Measurements from ENCODE around the gene POLA2.
"Not testable (repeated sequence)": the region's sequence is repeated elsewhere in the genome, so short reads cannot be mapped to it uniquely, and the experiment has no call there.

POLA2 gene

GRCh38 chr11:65310215-65310614, 48.5 kb downstream of the POLA2 start:
- no peak for DNase-seq

DNA sequence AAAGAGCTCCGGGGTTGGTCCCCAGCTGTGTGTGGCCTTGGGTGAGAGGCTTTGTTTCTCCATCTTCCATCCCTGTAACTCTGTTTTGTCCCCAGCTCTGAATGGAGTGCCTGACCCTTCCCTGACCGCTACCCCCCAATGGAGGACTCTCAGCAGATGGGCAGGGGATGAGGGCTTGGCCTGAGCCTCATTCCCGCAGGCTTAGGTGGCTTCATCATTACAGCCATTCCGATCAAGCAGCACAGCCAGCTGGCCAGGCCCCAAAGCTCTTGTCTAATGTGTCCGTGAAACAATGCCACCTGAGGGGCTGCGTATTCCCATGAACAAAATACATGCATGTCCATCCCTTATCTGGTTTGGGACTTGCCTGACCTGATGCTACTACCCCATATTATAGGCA, 49.0 kb downstream of the POLA2 start:
- DNase-seq = no peak

DNA sequence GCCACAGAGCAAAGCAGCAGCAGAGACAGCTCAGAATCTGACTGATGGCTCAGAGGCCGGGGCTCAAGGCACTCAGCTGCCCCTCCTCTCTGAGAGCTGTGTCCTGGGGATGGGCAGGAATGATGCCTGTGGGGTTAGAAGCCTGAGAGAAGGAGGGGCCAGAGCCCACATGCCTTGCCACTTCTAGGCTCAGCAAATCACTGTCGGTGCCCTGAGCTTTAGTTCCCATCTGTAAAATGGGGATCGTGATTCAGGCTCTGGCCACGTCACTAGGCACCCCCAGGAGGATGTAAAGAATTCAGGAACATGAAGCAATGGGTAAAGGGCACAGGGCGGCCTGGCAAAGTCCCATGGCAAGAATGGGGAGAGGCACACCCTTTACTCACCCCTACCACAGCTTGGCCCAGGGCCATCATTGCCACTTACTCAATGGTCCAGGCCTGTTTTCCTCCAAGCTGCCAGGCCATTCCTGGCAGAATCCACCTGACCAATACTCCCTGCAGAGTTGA, 49.5 kb downstream of the POLA2 start:
- no peak for DNase-seq

DNA sequence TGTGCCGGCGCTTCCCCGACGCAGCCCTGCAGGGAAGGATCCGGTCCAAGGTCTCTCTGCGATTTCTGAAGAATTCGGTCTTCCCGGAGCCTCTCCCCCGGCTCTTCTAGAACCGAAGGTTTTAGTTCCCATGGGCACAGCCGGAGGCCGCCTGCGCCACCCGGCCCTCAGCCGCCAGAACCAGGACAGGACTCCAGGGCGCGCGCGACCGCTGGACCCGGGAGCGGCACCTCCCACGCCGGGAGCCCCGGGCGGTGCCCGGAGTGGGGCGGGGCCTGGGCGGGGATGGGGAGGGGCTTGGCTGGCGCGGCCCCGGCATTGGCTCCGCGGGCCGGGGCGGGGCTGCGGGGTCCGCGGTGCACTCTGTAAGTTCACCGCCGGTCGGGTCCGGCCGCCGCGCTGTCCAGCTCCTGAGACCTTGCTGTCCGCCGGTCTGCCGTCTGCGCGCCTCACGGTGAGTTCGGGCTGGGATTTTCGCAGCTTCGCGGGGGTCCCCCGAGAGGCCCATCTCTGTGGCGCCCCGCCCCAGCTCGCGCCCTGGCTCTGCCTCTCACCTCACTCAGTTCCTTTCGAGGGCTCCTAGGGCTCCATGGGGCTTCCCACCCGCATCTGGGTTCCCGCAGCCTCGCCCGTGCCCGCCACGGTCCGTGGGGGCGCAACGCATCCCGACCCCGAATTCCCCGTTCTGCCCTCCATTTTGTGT, 52.9 kb downstream of the POLA2 start, which contains the start of gene CDC42EP2:
CDC42EP2 (plus strand) TSS at position 366 of the 703 bp plus-strand sequence. CDS start 6,033 bp downstream, outside the sequence.
- peak; percentile 72 for DNase-seq

DNA sequence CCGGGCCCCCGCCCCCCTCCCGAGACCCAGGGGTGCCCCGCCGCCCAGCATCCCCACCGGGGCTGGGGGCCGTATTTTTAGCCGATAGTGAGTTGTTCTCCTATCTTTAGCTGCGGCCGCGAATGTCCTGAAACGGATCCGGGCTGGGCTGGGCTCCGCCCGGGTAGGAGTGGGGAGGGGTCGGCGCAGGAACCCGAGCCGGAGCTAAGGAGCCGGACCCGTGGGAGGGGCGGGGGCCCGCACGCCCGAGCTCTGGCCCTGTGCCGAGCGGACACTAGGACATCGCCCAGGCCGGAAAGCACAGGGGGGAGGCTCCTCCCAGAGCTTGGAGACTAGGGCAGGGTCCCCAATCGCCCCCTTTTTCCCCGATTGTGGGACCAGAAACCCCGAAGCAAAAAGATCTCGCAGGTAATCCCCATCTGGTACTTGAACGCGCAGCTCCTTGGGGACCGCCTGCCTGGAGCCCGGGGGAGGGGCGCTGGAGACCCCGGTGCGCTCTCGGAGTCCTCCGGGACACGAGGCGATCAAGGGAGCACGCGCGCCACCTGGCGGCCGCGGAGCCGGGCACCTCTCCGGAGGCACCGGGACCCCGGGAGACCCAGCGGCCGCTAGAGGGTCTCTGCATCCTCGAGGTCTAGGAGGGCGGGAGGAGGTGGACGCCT, 53.6 kb downstream of the POLA2 start:
- peak; percentile 88 for DNase-seq

DNA sequence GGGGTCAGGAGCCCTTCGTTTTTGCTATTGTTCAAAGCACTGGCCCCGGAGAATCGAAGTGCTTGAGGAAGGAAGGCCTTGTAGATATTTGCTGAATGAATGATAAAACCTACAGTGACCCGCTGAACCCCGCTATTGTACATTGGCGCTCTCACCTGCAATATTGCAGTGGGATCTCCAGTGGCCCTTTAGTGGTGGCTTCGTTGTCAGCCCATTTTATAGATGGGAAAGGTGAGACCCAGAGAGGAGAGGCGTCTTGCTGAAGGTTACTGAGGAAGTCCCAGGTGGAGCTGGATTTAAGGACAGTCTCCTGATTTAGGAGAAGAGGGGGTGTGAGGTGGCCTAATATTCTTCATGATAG, 54.1 kb downstream of the POLA2 start:
- DNase-seq = no peak

DNA sequence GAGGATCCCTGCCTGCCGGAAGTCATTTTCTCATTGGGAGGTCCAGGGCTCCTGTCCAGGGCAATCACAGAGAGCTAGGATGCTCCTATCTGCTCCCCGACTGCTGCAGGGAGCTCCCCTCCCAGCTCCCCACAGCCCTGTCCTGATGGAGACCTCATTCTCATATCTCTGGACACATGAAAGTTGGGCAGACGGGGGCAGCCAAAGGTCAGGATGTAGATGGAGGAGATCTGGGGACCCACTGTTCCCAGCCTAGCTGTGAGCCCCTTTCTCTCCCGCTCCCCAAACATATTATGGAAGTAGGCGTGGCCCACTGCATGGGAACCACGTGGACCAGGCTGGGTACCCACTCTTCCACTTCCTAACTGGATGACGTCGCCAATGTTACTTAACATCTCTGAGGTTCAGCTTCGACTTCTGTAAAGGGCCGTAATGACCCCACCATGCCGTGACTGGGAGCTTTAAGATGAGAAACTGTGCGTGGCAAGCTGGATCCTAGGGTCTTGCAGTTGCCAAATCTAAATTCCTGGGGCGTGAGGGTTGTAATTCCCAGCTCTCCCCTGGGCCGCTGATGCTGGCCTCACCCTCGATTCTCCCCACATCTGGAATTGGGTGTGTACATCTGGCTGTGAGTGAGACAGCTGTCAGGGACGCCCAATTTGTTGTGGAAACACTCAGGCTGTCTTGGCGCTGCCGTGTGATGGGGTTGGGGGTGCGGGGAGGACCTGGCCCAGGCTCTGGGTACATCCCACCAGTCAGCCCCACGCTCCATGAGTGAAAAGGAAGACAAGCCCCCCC, 54.7 kb downstream of the POLA2 start:
- no peak for DNase-seq

- DNase-seq = no peak
Measured at GRCh38 chr11:65317025-65317786, 55.4 kb downstream of the POLA2 start.

- no peak for DNase-seq
Measured at GRCh38 chr11:65320386-65321075, 58.8 kb downstream of the POLA2 start.

- no peak for DNase-seq
Measured at GRCh38 chr11:65321076-65321475, 59.3 kb downstream of the POLA2 start.

DNA sequence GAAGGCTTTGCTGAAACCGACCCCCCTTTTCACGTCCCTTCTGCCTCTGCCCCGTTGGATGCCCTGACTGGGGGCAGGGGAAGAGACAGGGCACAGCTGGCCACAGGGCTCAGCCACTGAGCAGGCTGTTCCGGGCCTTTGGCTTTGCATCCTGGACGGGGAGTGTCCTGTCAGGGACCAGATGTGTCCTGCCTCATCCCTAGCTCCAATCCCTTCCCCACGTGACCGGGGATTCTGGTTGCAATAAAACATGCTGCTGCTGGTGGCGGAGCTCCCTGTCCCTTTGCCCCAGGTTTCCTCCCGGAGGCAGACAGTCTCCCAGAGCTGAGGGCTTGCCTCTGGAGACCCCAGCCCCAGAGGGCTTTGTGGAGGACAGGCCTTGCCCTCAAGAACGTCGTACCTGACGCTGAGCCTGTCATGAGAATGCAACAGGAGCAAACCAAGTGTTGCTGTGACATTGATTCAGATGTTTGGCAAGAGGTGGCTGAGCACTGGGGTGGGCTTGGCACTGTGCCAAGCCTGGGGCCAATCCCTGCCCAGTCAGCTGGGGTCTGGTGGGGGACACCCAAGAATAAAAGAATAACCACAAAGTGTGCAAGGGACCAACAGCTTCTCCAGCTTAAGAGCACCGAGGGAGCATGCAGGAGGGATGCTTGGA, 60.2 kb downstream of the POLA2 start:
- DNase-seq = no peak

- no peak for DNase-seq
Measured at GRCh38 chr11:65323813-65324212, 62.1 kb downstream of the POLA2 start.

DNA sequence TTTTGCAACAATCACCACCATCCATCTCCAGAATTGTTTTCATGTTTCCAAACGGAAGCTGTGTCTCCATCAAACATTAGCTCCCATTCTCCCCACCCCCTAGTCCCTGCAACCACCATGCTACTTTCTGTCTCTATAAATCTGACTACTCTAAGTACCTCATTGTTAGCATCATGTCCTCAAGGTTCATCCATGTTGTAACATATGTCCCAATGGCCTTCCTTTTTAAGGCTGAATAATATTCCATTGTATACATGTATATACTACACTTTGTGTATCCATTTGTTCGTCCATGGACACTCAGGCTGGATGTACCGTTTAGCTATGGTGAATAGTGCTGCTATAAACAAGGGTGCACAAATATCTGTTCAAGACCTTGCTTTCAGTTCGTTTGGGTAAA, 63.7 kb downstream of the POLA2 start:
- DNase-seq = no peak

GRCh38 chr11:65327021-65327420, 65.3 kb downstream of the POLA2 start:
- no peak for DNase-seq

- DNase-seq = no peak
Measured at GRCh38 chr11:65329478-65329877, 67.7 kb downstream of the POLA2 start.

DNA sequence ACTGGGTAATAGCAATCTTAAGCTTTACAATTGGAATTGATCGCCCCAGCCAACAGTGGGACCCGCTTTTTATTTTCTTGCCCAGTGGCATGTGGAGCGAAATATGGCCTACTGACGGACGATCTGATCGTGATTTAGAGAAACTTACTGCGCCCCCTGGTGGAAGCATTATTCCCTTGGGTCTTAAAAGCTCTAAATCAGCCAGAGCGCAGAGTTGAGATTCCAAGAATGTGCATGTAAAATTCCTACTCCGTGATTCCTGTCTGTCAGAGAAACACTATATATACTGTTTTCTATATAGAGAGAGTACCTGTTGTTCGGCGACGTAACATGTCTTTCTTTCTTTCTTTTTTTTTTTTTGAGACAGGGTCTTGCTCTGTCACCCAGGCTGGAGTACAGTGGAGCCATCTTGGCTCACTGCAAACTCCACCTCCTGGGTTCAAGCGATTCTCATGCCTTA, 68.2 kb downstream of the POLA2 start:
- peak; percentile 79 for DNase-seq

DNA sequence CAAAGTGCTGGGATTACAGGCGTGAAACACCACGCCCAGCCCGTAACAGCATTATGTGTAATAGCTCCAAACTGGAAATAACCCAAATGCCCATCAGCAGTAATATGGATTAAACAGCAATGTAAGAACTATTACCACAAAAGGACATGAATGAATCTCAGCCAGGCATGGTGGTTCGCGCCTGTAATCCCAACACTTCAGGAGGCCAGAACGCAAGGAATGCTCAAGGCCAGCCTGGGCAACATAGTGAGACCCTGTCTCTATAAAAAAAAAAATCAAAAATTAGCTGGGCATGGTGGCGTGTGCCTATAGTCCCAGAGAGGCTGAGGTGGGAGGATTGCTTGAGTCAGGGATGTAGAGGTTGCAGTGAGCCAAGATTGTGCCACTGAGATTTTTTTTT, 68.8 kb downstream of the POLA2 start:
- no peak for DNase-seq

GRCh38 chr11:65332591-65332990, 70.8 kb downstream of the POLA2 start:
- DNase-seq = not testable (repeated sequence)

GRCh38 chr11:65334696-65335295, 73.0 kb downstream of the POLA2 start:
- no peak for DNase-seq

DNA sequence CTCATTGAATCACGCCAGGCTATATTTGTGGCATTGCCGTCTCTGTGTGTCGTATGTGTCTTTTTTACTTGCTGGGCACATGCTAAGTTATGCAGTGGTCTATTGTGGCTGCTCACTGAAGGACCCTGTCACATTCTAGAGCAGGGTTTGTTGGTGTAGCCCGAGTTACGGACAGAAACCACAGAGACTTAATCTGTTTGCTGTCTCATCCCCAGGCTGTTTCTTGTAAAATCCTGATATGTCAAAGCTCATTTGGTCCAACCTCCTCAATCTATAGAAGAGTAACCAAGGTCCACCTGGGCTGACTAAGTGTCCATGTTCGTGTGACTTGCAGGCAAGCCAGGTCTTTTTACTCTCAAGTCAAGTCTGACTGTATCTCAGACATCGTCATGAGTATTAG, 76.9 kb downstream of the POLA2 start:
- no peak for DNase-seq

- no peak for DNase-seq
Measured at GRCh38 chr11:65340226-65340625, 78.5 kb downstream of the POLA2 start.

Measured in activated CD4-positive, CD25-positive, alpha-beta regulatory T cell treated with anti-CD3 and anti-CD28 coated beads, Interleukin-2, amount 50 U/mL, for 72 hours (primary cell).